ENCODE measurements around the gene DNAJB4. TPM values are rescaled to one million over a fixed set of nuclear protein-coding genes. Genes with fewer than 3 reads are reported as not detected.

The DNAJB4 gene
- total RNA-seq (2021) (23.4 to 26.5 TPM (median 26.0 TPM) in 3 replicates), Bru-seq, nascent RNA (percentile 88 among the genes with signal in this experiment)
- long read RNA-seq, experiment 1, transcript DNAJB4-201 (3 exons, 2,988 nt), result minor isoform, 9 of 88 reads
- long read RNA-seq, experiment 1, transcript DNAJB4-206 (3 exons, 949 nt), result major isoform, 24 of 88 reads
- long read RNA-seq, experiment 1, partial matches to known transcripts, result 2 of 88 reads
- long read RNA-seq, experiment 1, other reads (novel, unspliced or antisense), result 52 of 88 reads
- long read RNA-seq, experiment 2, partial matches to known transcripts, result 8 of 19 reads
- long read RNA-seq, experiment 2, other reads (novel, unspliced or antisense), result 5 of 19 reads
- long read RNA-seq, experiment 3, transcript DNAJB4-206 (3 exons, 949 nt), result major isoform, 17 of 46 reads
- long read RNA-seq, experiment 3, partial matches to known transcripts, result 4 of 46 reads
- long read RNA-seq, experiment 3, other reads (novel, unspliced or antisense), result 22 of 46 reads

DNA sequence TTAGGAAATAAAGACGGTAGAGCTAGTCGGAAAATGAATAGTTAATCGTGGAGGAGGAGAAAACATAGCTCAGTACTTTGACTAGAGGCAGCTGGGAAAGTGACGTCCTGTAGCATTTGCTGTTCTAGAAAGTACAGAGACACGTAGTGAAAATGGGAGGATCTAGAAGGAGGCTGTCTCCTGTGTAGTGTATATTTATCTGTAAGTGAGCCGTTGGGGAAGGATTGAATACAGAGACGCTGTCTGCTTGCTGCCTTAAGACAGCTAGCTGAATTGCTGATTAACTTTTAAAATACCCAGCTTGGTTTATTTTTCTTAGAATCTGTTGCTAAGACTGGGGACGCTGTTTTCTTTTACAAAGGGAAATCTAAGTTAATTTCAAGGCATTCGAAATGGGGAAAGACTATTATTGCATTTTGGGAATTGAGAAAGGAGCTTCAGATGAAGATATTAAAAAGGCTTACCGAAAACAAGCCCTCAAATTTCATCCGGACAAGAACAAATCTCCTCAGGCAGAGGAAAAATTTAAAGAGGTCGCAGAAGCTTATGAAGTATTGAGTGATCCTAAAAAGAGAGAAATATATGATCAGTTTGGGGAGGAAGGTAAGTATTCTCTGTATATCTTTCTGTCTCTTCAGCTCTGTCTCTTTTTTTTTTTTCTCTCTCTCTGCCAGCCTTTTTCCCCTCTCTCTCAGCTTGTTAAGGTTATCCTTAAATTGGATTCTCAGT, at the start of gene DNAJB4:
TSS of gene DNAJB4 (plus strand) at position 221 of the 729 bp plus-strand sequence. CDS start at position 393, 172 bp downstream.
- TF ChIP-seq GABPB1 (CRISPR knock-in tag; IDR thresholded peaks at IDR 0.05), result no peak
- TF ChIP-seq HMGA2 (CRISPR knock-in tag; IDR thresholded peaks at IDR 0.05), result no peak
- TF ChIP-seq SMAD3 (CRISPR knock-in tag; IDR thresholded peaks at IDR 0.05; ENCODE audit: borderline replicate concordance), result no peak
- no peak for TF ChIP-seq KAT7 (CRISPR knock-in tag; IDR thresholded peaks at IDR 0.05; ENCODE audit: borderline replicate concordance)
- TF ChIP-seq, protein P1, sequence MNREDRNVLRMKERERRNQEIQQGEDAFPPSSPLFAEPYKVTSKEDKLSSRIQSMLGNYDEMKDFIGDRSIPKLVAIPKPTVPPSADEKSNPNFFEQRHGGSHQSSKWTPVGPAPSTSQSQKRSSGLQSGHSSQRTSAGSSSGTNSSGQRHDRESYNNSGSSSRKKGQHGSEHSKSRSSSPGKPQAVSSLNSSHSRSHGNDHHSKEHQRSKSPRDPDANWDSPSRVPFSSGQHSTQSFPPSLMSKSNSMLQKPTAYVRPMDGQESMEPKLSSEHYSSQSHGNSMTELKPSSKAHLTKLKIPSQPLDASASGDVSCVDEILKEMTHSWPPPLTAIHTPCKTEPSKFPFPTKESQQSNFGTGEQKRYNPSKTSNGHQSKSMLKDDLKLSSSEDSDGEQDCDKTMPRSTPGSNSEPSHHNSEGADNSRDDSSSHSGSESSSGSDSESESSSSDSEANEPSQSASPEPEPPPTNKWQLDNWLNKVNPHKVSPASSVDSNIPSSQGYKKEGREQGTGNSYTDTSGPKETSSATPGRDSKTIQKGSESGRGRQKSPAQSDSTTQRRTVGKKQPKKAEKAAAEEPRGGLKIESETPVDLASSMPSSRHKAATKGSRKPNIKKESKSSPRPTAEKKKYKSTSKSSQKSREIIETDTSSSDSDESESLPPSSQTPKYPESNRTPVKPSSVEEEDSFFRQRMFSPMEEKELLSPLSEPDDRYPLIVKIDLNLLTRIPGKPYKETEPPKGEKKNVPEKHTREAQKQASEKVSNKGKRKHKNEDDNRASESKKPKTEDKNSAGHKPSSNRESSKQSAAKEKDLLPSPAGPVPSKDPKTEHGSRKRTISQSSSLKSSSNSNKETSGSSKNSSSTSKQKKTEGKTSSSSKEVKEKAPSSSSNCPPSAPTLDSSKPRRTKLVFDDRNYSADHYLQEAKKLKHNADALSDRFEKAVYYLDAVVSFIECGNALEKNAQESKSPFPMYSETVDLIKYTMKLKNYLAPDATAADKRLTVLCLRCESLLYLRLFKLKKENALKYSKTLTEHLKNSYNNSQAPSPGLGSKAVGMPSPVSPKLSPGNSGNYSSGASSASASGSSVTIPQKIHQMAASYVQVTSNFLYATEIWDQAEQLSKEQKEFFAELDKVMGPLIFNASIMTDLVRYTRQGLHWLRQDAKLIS (CRISPR knock-in tag; IDR thresholded peaks at IDR 0.05; ENCODE audit: borderline replicate concordance), result no peak
- TF ChIP-seq, protein P2, sequence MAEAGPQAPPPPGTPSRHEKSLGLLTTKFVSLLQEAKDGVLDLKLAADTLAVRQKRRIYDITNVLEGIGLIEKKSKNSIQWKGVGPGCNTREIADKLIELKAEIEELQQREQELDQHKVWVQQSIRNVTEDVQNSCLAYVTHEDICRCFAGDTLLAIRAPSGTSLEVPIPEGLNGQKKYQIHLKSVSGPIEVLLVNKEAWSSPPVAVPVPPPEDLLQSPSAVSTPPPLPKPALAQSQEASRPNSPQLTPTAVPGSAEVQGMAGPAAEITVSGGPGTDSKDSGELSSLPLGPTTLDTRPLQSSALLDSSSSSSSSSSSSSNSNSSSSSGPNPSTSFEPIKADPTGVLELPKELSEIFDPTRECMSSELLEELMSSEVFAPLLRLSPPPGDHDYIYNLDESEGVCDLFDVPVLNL (CRISPR knock-in tag; IDR thresholded peaks at IDR 0.05; ENCODE audit: borderline replicate concordance, low read depth), result no peak
- TF ChIP-seq, protein P3, sequence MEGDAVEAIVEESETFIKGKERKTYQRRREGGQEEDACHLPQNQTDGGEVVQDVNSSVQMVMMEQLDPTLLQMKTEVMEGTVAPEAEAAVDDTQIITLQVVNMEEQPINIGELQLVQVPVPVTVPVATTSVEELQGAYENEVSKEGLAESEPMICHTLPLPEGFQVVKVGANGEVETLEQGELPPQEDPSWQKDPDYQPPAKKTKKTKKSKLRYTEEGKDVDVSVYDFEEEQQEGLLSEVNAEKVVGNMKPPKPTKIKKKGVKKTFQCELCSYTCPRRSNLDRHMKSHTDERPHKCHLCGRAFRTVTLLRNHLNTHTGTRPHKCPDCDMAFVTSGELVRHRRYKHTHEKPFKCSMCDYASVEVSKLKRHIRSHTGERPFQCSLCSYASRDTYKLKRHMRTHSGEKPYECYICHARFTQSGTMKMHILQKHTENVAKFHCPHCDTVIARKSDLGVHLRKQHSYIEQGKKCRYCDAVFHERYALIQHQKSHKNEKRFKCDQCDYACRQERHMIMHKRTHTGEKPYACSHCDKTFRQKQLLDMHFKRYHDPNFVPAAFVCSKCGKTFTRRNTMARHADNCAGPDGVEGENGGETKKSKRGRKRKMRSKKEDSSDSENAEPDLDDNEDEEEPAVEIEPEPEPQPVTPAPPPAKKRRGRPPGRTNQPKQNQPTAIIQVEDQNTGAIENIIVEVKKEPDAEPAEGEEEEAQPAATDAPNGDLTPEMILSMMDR (IDR thresholded peaks at IDR 0.05), result no peak
- no peak for TF ChIP-seq ZNF121 (CRISPR knock-in tag; IDR thresholded peaks at IDR 0.05)
- TF ChIP-seq NFYB (CRISPR knock-in tag; conservative IDR thresholded peaks at IDR 0.05; ENCODE audit: low read depth), result no peak
- no peak for TF ChIP-seq NFE2L1 (CRISPR knock-in tag; IDR thresholded peaks at IDR 0.05)
- TF ChIP-seq ZNF219 (CRISPR knock-in tag; IDR thresholded peaks at IDR 0.05; ENCODE audit: borderline replicate concordance), result no peak
- TF ChIP-seq SOX15 (CRISPR knock-in tag; IDR thresholded peaks at IDR 0.05), result no peak
- H3K27ac Mint-ChIP-seq, result peak within 1 kb of the TSS; percentile 96
- ChIA-PET POLR2A (interaction anchor here (0.6 to 1.7 kb wide), 4 partner anchors 19 to 93 kb away, joined by 3 to 15 read pairs (median 3); partner anchors contain the start of gene FUBP1), CTCF (interaction anchor here (1.1 to 2.1 kb wide), 2 partner anchors 26 to 109 kb away, joined by 3 to 14 read pairs; partner anchors contain the start of gene FUBP1)
- peak; percentile 91 for ATAC-seq
- peak within 1 kb of the TSS; percentile 70 for H3K4me3 Mint-ChIP-seq
- no peaks in the 10 kb centered on the region for H3K36me3 Mint-ChIP-seq
- H3K4me1 Mint-ChIP-seq, result peaks cover 40% of the 10 kb centered on the region
- no peak for DNase-seq (ENCODE audit: low spot score)
- H3K9me3 Mint-ChIP-seq, result no peaks in the 10 kb centered on the region
- H3K27me3 Mint-ChIP-seq (ENCODE audit: low read depth), result no peaks in the 10 kb centered on the region

DNA sequence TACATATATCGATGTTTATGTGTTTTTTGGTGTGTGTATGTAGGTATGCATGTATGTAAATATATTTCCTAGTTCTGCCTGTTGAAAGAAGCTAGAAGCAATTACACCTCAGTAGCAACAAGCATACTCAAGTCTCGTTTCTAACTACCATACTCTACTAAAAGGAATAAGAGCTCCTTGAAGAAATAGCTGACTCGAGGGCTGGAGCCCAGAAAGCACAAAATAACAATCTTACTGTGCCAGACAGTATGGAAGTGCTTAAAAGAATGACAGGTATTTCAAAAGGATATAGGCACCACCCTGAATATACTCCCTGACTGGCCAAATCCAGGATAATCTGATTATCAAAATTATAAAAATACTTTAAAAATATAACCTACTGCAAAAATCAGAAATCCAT, 49.0 kb upstream of the DNAJB4 start:
- Mint-ChIP-seq H3K4me3 (no peak overlapping the region), H3K36me3 (peaks cover 79% of the 10 kb centered on the region), H3K4me1 (no peaks in the 10 kb centered on the region), H3K27ac (no peak overlapping the region), H3K9me3 (no peaks in the 10 kb centered on the region), H3K27me3 (ENCODE audit: low read depth) (no peaks in the 10 kb centered on the region)
- CTCF ChIA-PET, result interaction anchor here (0.6 kb wide), 1 partner anchor 63 kb away, joined by 3 read pairs; no protein-coding TSS in a partner anchor
- no peak for DNase-seq (ENCODE audit: low spot score)
- no peak for TF ChIP-seq MXD4 (CRISPR knock-in tag; IDR thresholded peaks at IDR 0.05; ENCODE audit: borderline replicate concordance)
- TF ChIP-seq, protein P4, sequence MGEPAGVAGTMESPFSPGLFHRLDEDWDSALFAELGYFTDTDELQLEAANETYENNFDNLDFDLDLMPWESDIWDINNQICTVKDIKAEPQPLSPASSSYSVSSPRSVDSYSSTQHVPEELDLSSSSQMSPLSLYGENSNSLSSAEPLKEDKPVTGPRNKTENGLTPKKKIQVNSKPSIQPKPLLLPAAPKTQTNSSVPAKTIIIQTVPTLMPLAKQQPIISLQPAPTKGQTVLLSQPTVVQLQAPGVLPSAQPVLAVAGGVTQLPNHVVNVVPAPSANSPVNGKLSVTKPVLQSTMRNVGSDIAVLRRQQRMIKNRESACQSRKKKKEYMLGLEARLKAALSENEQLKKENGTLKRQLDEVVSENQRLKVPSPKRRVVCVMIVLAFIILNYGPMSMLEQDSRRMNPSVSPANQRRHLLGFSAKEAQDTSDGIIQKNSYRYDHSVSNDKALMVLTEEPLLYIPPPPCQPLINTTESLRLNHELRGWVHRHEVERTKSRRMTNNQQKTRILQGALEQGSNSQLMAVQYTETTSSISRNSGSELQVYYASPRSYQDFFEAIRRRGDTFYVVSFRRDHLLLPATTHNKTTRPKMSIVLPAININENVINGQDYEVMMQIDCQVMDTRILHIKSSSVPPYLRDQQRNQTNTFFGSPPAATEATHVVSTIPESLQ (CRISPR knock-in tag; IDR thresholded peaks at IDR 0.05), result no peak
- no peak for TF ChIP-seq ZNF396 (CRISPR knock-in tag; IDR thresholded peaks at IDR 0.05; ENCODE audit: borderline replicate concordance)
- TF ChIP-seq SP1 (CRISPR knock-in tag; conservative IDR thresholded peaks at IDR 0.05), result no peak
- POLR2A ChIA-PET, result no interaction called here
- ATAC-seq, result no peak
